SHP77 (cell line): ENCODE results near the gene CUX1.
"Not testable (repeated sequence)": the region's sequence is repeated elsewhere in the genome, so short reads cannot be mapped to it uniquely, and the experiment has no call there.

Source experiments
- DNase-seq, 2 experiments: peaks; one replicate each; lab custom pipeline; 2025; lab: John Stamatoyannopoulos, UW

CUX1 gene

GRCh38 chr7:102146122-102146521 is 328.7 kb downstream of the CUX1 start:
- DNase-seq: no peak

- no peak for DNase-seq
Observed at GRCh38 chr7:102147008-102147407, 329.6 kb downstream of the CUX1 start.

GRCh38 chr7:102148799-102149198 is 331.4 kb downstream of the CUX1 start:
- no peak for DNase-seq

- no peak for DNase-seq
Observed at GRCh38 chr7:102149416-102149815, 332.0 kb downstream of the CUX1 start.

GRCh38 chr7:102150266-102150665 is 332.8 kb downstream of the CUX1 start:
- DNase-seq: no peak

GRCh38 chr7:102152672-102153598 is 335.5 kb downstream of the CUX1 start:
- no peak for DNase-seq

- DNase-seq: no peak
Observed at GRCh38 chr7:102153599-102153946, 336.1 kb downstream of the CUX1 start.

GRCh38 chr7:102154425-102154824 is 337.0 kb downstream of the CUX1 start:
- DNase-seq: no peak

- no peak for DNase-seq
Observed at GRCh38 chr7:102155821-102156441, 338.5 kb downstream of the CUX1 start.

GRCh38 chr7:102156867-102157266 is 339.4 kb downstream of the CUX1 start:
- DNase-seq: no peak

- DNase-seq: no peak
Observed at GRCh38 chr7:102165136-102165535, 347.7 kb downstream of the CUX1 start.

GRCh38 chr7:102167254-102167653 is 349.8 kb downstream of the CUX1 start:
- no peak for DNase-seq

GRCh38 chr7:102169651-102170392 is 352.4 kb downstream of the CUX1 start:
- no peak for DNase-seq

- DNase-seq: no peak
Observed at GRCh38 chr7:102170393-102170970, 353.1 kb downstream of the CUX1 start.

GRCh38 chr7:102173669-102174068 is 356.2 kb downstream of the CUX1 start:
- no peak for DNase-seq

GRCh38 chr7:102175423-102176170 is 358.2 kb downstream of the CUX1 start:
- no peak for DNase-seq

- DNase-seq: no peak
Observed at GRCh38 chr7:102178410-102178809, 361.0 kb downstream of the CUX1 start.

GRCh38 chr7:102180727-102181126 is 363.3 kb downstream of the CUX1 start:
- DNase-seq: no peak

GRCh38 chr7:102181517-102181916 is 364.1 kb downstream of the CUX1 start:
- no peak for DNase-seq

GRCh38 chr7:102182016-102182415 is 364.6 kb downstream of the CUX1 start:
- no peak for DNase-seq

- not testable (repeated sequence) for DNase-seq
Observed at GRCh38 chr7:102183848-102184247, 366.4 kb downstream of the CUX1 start.

GRCh38 chr7:102184303-102184702 is 366.9 kb downstream of the CUX1 start:
- DNase-seq: no peak
